ENCODE data around the gene DLGAP1.

The DLGAP1 gene

DNA sequence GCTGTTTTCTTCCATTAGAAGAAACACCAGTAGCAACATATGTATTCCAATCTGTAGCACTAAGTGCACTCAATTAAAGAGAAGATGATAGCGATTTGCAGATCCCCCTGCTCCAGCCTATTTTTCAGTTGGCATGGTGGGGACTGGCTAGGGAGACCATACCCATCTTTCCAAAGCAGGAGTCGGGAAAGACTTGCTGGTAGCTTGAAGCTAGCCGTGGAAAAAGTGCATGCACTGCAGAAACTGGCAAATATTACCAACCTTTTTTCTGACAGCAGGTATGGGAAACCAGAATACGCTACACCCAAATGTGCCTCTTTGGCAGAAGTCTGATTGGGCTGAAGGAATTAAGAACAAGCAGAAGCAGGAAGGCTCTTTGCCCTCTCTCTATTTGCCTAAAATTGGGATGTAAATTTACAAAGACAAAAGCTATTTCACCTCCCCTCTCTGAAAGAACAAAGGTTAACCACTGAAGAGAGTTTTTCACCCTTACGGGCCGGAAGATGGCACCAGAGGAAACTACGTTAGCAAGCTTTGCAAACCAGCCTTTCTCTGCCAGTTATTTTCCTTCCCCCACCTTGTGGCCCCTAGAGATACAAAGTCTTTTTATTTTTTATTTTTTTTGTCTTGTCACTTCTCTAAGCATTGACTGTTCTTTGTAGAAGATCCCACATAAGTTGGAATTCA, 273.1 kb downstream of the DLGAP1 start:
- TF ChIP-seq, protein P1, sequence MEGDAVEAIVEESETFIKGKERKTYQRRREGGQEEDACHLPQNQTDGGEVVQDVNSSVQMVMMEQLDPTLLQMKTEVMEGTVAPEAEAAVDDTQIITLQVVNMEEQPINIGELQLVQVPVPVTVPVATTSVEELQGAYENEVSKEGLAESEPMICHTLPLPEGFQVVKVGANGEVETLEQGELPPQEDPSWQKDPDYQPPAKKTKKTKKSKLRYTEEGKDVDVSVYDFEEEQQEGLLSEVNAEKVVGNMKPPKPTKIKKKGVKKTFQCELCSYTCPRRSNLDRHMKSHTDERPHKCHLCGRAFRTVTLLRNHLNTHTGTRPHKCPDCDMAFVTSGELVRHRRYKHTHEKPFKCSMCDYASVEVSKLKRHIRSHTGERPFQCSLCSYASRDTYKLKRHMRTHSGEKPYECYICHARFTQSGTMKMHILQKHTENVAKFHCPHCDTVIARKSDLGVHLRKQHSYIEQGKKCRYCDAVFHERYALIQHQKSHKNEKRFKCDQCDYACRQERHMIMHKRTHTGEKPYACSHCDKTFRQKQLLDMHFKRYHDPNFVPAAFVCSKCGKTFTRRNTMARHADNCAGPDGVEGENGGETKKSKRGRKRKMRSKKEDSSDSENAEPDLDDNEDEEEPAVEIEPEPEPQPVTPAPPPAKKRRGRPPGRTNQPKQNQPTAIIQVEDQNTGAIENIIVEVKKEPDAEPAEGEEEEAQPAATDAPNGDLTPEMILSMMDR (IDR thresholded peaks at IDR 0.05; ENCODE audit: extremely low read depth, missing control alignments) = no peak
- no peak for DNase-seq (ENCODE audit: low spot score)

- TF ChIP-seq, protein P1 (IDR thresholded peaks at IDR 0.05; ENCODE audit: extremely low read depth, missing control alignments) = no peak
- no peak for DNase-seq (ENCODE audit: low spot score)
These were observed 274.0 kb downstream of the DLGAP1 start for GRCh38 chr18:4181086-4181485.

- no peak for DNase-seq (ENCODE audit: low spot score)
- TF ChIP-seq, protein P1 (IDR thresholded peaks at IDR 0.05; ENCODE audit: extremely low read depth, missing control alignments) = no peak
These were observed 282.7 kb downstream of the DLGAP1 start for GRCh38 chr18:4172196-4173100.

DNA sequence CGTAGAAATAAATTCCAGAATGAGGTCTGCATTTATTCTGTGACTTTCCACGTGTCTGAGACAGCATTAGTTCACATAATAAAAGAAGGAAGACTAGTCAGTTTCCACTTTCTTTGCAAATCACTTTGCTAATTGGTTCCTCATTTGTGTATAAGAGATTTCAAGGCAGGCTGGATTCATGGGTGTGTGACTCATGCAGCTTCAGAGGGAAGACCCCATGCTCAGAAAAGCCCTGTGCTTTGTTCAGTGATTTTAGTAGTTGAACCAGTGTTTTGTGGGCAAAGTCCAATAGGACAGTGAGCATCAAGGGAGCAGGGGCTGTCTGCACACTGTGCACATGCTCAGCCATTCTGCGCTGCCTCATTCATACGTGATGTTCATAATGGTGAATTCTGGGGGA, 297.8 kb downstream of the DLGAP1 start:
- TF ChIP-seq, protein P1 (IDR thresholded peaks at IDR 0.05; ENCODE audit: extremely low read depth, missing control alignments) = no peak
- DNase-seq (ENCODE audit: low spot score) = no peak

DNA sequence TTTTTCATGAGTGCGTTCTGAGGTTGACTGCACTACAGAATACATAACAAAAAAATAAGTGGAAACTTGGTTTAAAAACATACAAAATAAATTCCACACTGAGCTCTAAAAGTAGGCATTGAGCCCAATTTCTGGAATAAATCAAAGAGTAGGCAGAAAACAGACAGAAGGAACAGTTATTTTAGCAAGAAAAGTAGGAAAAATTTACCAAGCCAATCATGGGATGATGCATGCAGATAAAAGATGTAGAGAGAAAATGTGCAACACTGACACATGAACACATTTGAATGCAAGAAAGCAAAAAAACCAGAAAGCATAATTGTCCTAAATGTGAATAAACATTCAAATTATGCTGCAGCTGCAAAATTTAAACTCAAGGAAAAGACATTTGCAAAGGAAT, 308.3 kb downstream of the DLGAP1 start:
- TF ChIP-seq, protein P1 (IDR thresholded peaks at IDR 0.05; ENCODE audit: extremely low read depth, missing control alignments) = no peak
- DNase-seq (ENCODE audit: low spot score) = no peak

DNA sequence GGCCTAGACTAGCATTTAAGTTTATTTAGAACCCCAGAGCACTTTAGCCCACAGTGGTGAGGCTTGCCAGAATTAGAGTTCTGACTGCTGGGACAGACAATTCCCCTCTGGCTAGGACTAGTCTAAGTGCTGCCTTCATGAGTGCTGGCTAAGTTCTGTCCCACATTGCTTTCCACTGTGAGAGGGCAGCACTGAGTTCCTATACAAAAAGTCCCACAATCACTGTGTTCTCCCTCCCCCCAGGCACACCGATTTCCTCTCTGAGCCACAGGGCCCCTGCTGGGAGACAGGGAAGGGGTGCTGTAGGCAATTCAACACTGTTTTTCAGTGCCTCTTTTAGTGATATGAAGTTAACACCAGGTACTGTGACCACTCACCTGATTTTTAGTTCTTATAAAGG, 310.9 kb downstream of the DLGAP1 start:
- TF ChIP-seq, protein P1 (IDR thresholded peaks at IDR 0.05; ENCODE audit: extremely low read depth, missing control alignments) = no peak
- no peak for DNase-seq (ENCODE audit: low spot score)

- DNase-seq (ENCODE audit: low spot score) = no peak
- TF ChIP-seq, protein P1 (IDR thresholded peaks at IDR 0.05; ENCODE audit: extremely low read depth, missing control alignments) = no peak
These were observed 311.5 kb downstream of the DLGAP1 start for GRCh38 chr18:4143585-4143984.

All from GM20000 (cell line).